HG02970 (cell line): Measurements from ENCODE around the gene SAMD8.

Source experiments
- ATAC-seq: cut with Tn5 transposase; IDR thresholded peaks from one replicate; pipeline ENCODE4 v1.9.1; 2021; ENCODE audit warnings: mild to moderate bottlenecking, moderate library complexity, moderate number of reproducible peaks; ENCODE audit not compliant: unreplicated experiment, low FRiP score

Gene SAMD8

GRCh38 chr10:75111365-75111906, at the start of gene SAMD8:
SAMD8 (plus strand) TSS chr10:75111656; CDS start chr10:75150529, 38,873 bp downstream.
- peak; percentile 89 for ATAC-seq

GRCh38 chr10:75061709-75062505, 49.5 kb upstream of the SAMD8 start:
- ATAC-seq, result no peak

DNA sequence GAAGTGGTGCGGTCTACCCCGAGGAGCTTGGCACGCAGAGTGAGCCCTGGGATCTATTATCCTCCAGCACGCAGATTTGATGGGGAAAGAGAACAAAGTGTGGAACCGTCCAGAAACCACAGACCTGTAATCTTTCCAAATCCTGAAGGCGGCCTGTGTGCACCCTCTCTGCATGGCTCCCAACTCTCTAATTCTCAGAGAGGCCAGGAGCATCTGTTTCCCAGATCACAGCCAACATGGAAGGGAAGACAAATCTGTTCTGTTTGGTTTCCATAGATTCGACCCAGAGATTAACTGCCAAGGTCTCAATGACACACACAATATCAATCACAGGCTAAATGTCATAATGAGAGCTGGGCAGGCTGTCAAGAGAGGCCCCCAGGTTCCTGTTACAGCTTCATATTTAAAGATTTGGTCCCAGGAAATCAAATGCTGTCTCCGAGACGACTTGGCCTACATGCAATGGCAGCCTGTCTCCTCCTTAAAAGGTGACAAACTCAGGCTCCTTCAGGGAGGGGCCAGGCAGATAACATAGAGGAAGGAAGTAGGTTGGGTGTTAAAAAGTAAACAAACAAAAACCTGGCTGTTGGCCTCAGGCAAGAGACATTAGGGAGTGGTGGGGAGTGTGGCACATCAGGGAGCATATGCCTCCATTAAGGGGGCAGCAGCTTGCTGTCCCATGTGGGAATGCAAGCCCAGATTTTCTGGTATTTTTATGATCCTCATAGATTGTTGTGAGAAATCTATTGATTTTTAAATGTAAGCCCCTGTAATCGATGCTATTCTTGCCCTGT, 48.8 kb upstream of the SAMD8 start:
- no peak for ATAC-seq

GRCh38 chr10:75063461-75064230, 47.8 kb upstream of the SAMD8 start:
- ATAC-seq, result no peak

- no peak for ATAC-seq
These were observed 46.4 kb upstream of the SAMD8 start for GRCh38 chr10:75065076-75065475.

DNA sequence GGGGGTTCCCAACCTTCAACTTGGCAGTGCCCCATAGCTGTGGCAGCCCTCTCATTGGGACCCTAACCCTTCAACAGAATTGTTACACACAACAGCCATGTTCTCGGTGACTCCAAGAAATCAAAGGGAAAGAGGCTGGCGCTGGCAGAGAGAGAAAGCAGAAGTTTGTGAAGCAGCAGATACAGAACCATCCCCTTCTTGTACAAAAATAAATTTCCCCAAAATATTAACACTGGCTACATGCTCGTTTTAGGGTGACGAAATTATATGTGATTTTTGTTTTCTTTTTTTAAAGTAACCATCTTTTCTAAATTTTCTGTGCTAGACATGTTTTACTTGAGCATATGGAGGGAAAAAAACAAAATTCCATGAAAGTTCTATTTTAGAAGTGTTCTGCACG, 45.2 kb upstream of the SAMD8 start:
- no peak for ATAC-seq

- no peak for ATAC-seq
These were observed 44.2 kb upstream of the SAMD8 start for GRCh38 chr10:75067272-75067671.

GRCh38 chr10:75068523-75068922, 42.9 kb upstream of the SAMD8 start:
- ATAC-seq, result no peak

DNA sequence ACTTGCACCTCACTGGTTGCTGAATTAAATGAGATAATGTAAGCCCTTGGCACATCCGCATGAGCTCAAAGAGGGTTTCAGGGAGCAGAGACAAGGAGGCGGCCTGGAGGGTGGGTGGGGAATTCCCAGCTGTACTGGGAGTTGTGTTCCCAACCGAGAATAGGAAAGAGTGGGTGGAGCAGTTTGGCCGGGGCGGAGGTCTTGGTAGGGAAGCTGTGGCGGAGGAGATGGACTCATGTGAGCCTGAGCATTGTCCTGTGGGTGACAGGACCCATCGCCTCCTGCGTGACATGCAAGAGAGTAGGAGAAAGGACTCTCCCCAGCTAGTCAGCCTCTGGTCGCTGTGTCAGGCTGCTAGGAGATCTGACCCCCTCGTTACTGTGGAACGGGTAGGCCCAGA, 41.0 kb upstream of the SAMD8 start:
- no peak for ATAC-seq

DNA sequence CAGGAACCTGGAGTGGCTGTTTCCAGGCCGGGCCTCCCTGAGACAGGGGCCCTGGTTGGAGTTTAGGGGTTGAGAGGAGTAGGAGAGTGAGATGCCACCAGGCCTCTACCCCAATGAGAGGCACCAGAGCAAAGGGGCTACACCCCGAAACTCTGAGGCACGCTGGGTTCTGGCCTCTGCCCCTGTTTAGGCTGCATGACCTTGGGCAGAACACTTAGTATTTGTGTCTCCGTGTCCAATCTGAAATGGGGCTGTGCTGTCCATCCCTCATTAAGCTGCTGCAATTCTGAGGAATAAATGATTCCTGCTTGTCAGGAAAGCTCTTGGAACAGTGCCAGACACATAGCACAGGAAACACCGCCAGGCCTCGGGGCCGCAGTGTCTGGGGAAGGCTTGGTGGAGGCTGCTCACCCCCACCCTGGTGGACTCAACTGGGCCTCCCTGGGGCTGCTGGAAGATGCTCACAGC, 40.5 kb upstream of the SAMD8 start:
- no peak for ATAC-seq

DNA sequence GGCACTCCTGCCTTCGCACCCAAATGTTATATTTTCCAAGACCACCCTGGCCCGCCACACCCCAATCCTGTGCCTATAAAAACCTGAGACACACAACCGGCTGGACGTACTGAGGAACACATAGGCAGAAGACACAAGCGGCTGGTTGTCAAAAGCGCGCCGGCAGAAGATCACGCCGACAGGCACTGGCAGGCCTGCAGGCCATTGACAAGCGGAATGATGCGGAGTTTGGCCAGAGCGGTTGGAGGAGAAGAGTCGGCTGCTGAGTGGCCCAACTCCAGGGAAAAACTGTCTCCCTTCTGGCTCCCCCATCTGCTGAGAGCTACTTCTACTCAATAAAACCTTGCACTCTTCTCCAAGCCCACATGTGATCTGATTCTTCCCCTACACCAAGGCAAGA, 39.7 kb upstream of the SAMD8 start:
- ATAC-seq, result no peak

DNA sequence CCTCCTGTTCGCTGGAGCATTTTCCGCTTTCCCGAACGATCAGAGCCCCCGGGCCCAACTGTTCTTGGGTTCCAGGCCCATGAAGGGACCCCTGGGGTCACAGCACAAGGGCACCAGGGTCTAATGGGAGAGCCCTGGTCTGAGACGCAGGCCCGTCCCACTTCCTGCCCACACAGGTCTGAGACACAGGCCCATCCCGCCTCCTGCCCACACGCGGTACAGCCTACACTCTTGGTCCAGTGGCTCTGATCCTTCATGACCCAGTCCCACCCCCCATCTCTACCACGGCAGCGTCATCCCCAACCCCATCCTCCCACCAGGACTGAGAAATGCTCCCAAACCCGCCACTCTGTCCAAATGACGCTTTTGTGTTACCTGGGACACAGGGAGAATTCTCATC, 38.7 kb upstream of the SAMD8 start:
- ATAC-seq, result no peak

DNA sequence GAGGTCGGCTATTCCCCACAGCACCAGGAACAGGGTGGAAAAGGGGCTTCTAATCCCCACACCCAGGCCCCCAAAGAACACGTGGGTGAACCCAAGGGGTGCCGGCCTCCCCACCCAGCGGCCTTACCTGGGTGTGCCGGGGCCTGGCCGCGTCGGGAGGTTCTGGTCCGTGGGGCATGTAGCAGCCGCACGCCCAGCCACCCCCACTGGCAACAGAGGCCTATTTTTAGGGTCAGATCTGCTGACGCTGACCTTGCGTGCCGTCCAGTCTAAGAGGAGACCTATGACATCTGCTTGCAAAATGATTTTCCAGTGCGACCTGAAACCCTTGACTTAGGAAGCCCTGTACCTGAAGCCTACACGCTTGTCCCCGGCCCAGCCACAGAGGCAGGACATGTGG, 38.0 kb upstream of the SAMD8 start:
- ATAC-seq, result no peak

DNA sequence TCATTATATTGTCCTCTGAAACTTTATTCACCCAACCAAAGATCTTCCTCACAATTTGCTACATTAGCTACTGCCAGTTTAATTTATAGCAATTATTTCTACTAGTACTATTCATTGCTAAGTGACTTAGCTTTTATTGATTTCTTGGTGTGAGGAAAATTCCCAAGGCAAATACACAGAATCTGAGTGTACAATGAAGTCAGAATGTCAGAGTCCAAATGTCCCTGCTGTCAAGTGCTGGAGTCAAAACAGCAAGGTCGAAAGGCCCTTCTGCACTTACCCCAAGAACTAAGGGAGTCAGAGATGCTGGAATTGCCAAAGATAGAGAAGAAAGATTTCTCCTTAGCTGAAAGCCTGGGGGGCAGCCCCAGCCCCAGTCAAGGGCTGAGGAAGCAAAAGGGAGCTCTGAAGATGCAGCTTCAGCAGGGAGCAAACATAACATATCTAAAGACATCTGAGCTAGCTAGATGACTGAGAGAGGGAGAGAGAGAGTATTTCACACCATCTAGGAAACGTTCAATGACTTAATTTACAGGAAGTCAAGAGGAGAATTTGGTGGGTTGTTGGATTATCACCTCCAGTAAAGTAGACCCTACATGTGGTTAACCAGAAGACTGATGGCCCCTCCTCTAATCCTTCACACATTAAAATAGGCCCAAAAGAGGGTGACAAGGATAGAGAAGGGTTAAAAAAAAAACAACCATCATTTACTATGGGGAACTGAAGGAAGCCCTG, 36.6 kb upstream of the SAMD8 start:
- no peak for ATAC-seq

- no peak for ATAC-seq
These were observed 35.1 kb upstream of the SAMD8 start for GRCh38 chr10:75076348-75076747.

DNA sequence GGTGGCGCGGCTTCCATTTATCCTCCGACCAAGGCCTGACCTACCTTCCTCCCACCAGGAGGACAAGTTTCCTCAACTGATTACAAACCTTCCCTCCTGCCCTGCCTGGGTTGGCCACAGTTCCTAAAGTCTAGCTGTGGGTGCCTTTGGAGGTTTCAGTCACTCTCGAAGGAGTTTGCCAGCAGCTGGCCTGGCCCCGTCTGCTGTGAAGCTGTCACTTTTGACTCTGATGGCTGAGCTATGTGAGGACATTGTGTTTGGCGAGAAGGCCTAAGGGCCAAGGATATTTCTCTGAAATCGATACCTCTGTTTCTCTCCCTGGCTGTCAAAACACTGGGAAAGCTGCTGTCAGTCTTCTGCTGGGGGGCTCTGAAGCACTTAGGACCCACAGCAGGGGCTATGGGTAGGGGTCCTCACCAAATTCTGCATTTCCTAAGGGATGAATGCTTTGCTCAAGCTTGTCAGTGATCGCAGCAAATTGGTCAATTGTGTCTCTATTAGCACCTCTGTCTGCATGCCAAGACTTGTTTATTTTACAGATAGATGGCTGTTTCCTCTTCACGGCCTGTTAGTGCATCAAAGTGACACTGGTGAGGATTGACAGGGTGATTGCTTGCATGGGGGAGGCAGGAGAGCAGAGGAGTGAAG, 31.9 kb upstream of the SAMD8 start:
- no peak for ATAC-seq

DNA sequence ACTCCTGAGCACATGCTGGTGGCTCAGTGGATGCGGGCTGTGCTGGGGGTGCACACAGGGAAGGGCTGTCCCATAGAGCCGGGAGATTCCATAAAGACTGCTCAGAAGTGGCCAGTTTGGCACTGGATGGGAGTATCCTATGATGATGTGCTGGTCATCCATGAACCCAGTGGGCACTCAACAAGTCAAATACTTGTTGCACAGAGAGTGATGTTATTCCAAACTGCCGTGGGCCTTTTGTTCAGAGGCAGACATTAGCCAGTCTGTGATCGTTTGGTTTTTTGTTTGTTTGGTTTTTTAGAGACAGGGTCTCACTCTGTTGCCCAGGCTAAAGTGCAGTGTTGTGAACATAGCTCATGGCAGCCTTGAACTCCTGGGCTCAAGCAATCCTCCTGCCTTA, 30.9 kb upstream of the SAMD8 start:
- no peak for ATAC-seq

- ATAC-seq, result no peak
These were observed 30.1 kb upstream of the SAMD8 start for GRCh38 chr10:75081379-75081778.

DNA sequence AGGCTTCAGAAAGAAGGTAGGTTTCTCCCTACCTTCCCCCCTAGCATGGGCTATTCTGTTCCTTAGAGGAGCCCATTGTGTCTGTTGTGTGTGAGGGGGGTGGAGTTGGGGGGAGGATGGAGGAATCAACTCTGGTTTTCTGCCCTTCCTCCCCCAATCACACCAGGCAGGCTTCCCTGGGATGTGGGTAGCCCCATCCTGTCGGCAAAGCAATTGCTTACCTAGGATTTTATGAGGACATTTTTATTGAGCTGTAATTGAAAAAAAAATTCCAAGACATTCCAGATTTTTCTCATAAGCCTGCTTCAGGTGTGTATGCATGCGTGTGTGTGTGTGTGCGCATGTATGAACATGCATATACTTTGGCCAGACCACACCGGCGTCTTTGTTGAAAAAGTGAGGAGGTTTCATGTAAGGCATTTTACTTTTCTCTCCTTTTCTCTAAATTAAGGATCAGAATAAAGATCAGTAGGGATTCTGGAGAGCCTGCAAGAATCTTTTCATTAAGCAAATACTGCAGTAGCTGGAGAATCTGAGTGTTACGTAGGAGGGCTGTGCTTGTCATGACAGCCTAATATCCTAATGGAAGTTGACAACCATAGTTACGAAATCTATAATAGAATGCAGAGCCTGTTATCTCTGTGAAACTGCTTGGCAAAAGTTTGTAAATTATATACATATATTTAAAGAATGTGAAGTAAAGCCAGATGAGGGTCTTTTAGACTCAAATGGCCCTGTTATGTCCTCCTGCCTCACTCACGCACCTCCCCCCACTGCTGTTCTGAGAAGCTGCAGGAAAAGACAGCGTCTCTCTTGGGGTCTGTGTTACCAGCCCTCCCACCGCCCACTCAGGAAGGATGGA, 27.3 kb upstream of the SAMD8 start:
- no peak for ATAC-seq
